NT2/D1 (cell line): ENCODE data around the gene FRYL.

Experiments
- YY1 ChIP-seq: IDR thresholded peaks from 2 replicates; pipeline ENCODE4 v1.6.1; 2011; ENCODE audit not compliant: insufficient read length, insufficient read depth
- ZNF274 ChIP-seq: IDR thresholded peaks from 2 replicates; pipeline ENCODE4 v1.6.1; 2011; ENCODE audit warnings: mild to moderate bottlenecking, low read depth, low read length

DNA sequence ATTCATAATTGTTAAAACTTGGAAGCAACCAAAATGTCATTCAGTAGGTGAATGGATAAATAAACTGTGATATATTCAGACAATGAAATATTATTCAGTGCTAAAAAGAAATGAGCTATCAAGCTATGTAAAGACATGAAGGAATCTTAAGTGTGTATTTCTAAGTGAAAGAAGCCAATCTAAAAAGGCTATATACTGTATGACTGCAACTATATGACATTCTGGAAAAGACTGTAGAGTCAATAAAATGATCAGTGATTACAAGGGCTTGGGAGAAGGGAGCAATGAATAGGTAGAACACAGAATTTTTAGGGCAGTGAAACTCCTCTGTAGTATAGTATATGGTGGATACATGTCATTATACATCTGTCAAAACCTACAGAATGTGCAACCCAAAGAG is 139.9 kb downstream of the FRYL start:
- no peak for TF ChIP-seq YY1
- no peak for TF ChIP-seq ZNF274
